Left ventricle myocardium inferior (tissue), 1 donor: Measurements from ENCODE around the gene NHEJ1. TPM values are rescaled to one million over a fixed set of nuclear protein-coding genes. Genes with fewer than 3 reads are reported as not detected.

Experiments
- DNase-seq: peaks from one replicate; pipeline ENCODE4 v3.0.0-alpha.2; 2020
- H3K27ac ChIP-seq: fragments of 200-600 bp; replicated peaks from 2 replicates; pipeline ENCODE4 v1.8.0; 2021
- H3K27me3 ChIP-seq: fragments of 200-600 bp; 2 replicates; pipeline ENCODE4 v1.8.0; 2021; ENCODE audit warnings: low read depth
- H3K36me3 ChIP-seq: fragments of 200-600 bp; 2 replicates; pipeline ENCODE4 v1.8.0; 2021
- H3K4me1 ChIP-seq: fragments of 200-600 bp; 2 replicates; pipeline ENCODE4 v1.8.0; 2021
- H3K4me3 ChIP-seq: fragments of 200-600 bp; 2 replicates; pipeline ENCODE4 v1.8.0; 2021; ENCODE audit warnings: mild to moderate bottlenecking, moderate library complexity
- H3K9me3 ChIP-seq: fragments of 200-600 bp; replicated peaks from 2 replicates; pipeline ENCODE4 v1.8.0; 2021
- CTCF ChIP-seq: fragments of 200-600 bp; IDR thresholded peaks from 2 replicates; pipeline ENCODE4 v1.8.0; 2021; ENCODE audit warnings: antibody characterized with exemption, mild to moderate bottlenecking, borderline replicate concordance
- intact Hi-C: fragments of 100-400 bp; cut with micrococcal nuclease; formaldehyde crosslinking; loops from one replicate; pipeline ENCODE4 v1.11.0; 2022
- total RNA-seq: library from RNA; stranded (reverse); fragmentation: NEBNext Ultra II Directional; extraction: Animal tissue kit (Norgen Biotek cat#: 25700); gene quantifications from one replicate; pipeline ENCODE4 v1.2.1, GENCODE V29; 2021
- donor health status: DM: no; HTN: yes; CAD: no; lungs with severe emphysema.

Gene NHEJ1
- total RNA-seq, 1 donor from 2014 or later: 6.4 TPM

DNA sequence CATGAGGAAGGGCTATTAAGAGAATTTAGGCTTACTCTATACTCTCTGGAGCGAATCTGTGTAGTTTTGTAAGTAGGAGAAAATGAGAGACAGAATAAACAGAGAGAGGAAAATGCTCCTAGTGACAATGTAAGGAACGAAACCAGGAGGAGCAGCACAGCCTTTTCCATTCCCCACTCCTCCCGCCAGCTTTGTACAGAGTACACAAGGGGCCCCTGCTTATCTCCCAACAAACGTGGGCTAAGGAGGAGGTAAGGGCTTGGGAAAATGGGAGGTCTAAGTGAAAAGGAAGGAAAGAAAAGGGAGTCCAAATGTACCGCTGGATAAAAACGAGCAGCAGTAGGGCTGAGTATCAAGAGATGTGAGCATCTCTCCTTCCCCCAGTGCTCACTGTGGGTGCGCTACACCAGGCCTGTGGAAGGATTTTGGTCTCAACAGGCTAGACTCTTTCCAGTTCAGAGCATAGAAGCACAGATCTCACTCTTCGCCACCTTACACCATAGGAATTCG, 87.8 kb downstream of the NHEJ1 start:
- peaks cover 5% of the 10 kb centered on the region for H3K4me1 ChIP-seq
- no peak overlapping the region for H3K4me3 ChIP-seq
- no peak overlapping the region for H3K27ac ChIP-seq
- H3K27me3 ChIP-seq: no peaks in the 10 kb centered on the region
- H3K9me3 ChIP-seq: no peaks in the 10 kb centered on the region
- intact Hi-C loops: no loop called here
- peaks cover 23% of the 10 kb centered on the region for H3K36me3 ChIP-seq
- DNase-seq: no peak
- no peak for TF ChIP-seq CTCF

GRCh38 chr2:219071131-219071816, 89.3 kb downstream of the NHEJ1 start:
- H3K36me3 ChIP-seq: peaks cover 8% of the 10 kb centered on the region
- H3K27ac ChIP-seq: no peak overlapping the region
- peaks cover 2% of the 10 kb centered on the region for H3K27me3 ChIP-seq
- H3K4me3 ChIP-seq: no peak overlapping the region
- TF ChIP-seq CTCF: no peak
- no peak for DNase-seq
- intact Hi-C loops: no loop called here
- no peaks in the 10 kb centered on the region for H3K9me3 ChIP-seq
- H3K4me1 ChIP-seq: peaks cover 5% of the 10 kb centered on the region

DNA sequence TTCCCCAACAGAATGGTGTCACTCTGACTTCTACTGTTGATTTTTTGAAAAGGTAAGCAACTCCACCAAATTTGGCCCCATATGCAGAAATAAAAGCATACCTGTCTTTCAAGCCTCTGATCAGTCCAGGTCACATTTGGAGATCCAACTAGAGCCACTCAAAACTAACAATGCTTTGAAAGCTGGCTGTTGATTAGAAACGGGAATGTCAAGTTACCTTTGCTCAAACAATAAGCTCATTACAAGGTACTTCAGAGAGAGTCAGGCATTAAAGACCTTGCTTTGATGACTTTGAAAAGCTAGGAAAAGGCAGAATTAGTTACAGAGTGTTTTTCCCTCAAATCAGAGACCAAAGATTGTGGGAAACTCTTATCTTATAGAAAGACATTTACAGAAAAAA, 95.1 kb downstream of the NHEJ1 start:
- no peak for DNase-seq
- no peaks in the 10 kb centered on the region for H3K9me3 ChIP-seq
- intact Hi-C loops: loop anchor here (10.0 kb wide), 1 partner anchor 59 kb away; no protein-coding TSS in a partner anchor
- H3K4me3 ChIP-seq: no peak overlapping the region
- no peak for TF ChIP-seq CTCF
- peaks cover 8% of the 10 kb centered on the region for H3K4me1 ChIP-seq
- no peaks in the 10 kb centered on the region for H3K36me3 ChIP-seq
- H3K27ac ChIP-seq: no peak overlapping the region
- peaks cover 48% of the 10 kb centered on the region for H3K27me3 ChIP-seq

GRCh38 chr2:219062081-219062480, 98.5 kb downstream of the NHEJ1 start:
- no peaks in the 10 kb centered on the region for H3K36me3 ChIP-seq
- TF ChIP-seq CTCF: no peak
- peaks cover 41% of the 10 kb centered on the region for H3K4me1 ChIP-seq
- H3K4me3 ChIP-seq: no peak overlapping the region
- H3K27ac ChIP-seq: no peak overlapping the region
- peaks cover 82% of the 10 kb centered on the region for H3K27me3 ChIP-seq
- no peak for DNase-seq
- H3K9me3 ChIP-seq: no peaks in the 10 kb centered on the region
- intact Hi-C loops: loop anchor here (10.0 kb wide), 1 partner anchor 63 kb away; no protein-coding TSS in a partner anchor

DNA sequence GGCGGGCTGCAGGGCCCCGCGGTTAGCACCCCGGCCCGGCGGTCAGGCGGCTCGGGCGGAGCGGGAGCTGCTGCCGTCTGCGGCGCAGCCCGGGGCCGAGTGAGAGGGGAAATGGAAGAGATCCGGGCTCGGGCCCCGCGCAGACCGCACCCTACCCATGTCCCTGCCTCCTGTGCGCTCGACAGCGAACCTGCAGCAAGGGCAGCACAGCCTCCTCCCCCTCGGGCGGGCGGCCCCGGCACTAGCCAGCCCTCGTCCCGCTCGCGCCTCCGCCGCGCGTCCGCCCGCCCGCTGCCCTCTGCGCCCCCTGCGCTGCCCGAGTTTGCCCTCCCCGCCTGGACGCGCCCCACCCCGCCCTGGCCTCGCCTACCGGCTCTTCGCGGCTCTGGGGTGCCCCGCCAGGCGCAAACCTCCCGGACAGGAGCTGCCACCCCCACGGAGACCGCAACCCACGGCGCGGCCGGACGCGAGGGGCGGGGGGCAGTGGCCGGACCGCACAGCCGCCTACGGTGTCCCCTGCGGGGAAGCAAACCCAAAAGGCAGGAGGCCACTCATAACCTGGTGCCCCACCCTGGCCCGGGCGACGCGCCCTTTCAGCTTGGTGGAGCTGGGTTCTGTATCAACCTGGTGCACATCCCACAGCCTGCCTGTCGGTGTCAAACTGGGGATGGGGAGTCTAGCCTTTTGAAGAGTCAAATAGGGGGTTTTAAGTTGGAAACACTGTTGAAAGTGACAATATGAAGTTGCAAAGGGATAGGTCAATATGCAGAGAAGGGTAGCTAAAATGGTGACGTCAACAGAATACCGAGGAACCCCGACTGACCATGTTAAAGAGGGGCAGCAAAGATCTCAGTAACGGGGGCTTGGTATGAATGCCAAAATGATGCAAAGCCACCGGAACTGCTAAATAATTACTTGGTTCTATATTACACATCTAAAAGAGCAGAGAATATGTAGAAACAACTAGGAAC, 99.5 kb downstream of the NHEJ1 start, which contains the start of gene IHH:
Gene IHH (minus strand): TSS at position 101 of the 971 bp plus-strand sequence. CDS start 454 bp downstream, outside the sequence.
- Histone ChIP-seq H3K36me3 (no peaks in the 10 kb centered on the region), H3K4me1 (peaks cover 41% of the 10 kb centered on the region), H3K4me3 (peak within 1 kb of the TSS; percentile 55), H3K27me3 (peaks cover 88% of the 10 kb centered on the region), H3K27ac (no peak within 1 kb of the TSS), H3K9me3 (no peaks in the 10 kb centered on the region)
- no peak for TF ChIP-seq CTCF
- no peak for DNase-seq
- intact Hi-C loops: loop anchor here (10.0 kb wide), 1 partner anchor 64 kb away; no protein-coding TSS in a partner anchor
